ENCODE results near the gene HMGXB3. TPM values are rescaled to one million over a fixed set of nuclear protein-coding genes. Genes with fewer than 3 reads are reported as not detected.

Gene HMGXB3
- total RNA-seq, 1 experiment from 2014 or later: 26.9 TPM

DNA sequence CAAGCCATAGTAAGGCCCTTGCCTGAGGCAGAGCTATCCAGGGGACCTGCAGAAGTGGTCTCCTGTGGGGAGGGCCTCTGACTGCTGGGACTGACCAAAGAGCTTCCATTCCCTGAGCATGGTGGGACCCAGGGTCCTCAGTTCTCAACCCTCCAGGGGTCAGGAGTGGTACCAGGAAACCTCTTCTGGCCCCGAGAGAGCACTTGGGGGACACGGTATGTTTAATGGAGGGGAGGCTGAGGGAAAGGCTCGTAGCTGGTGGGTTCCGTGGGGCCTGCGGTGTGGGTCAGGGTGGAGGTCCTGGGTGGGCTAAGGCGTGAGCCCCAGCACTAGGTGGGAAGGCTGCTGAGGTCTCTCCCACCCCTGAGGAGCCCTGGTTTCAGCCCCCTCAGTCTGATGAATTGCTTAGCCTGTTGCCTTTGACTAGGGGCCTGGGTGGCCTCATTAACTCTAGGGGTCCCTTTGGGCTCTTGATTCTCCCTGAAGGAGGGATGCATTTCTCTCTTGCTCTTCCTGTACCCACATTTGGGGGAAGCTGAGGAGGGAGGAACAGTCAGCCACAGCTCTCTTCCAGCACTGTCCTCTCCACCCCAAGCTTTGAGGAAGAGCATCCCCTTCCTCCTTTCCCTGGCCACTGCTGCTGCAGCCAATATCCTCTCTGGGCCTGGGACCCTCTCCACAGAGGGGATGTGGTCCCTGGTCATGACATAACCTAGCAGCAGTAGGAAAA, 51.9 kb downstream of the HMGXB3 start:
- H3K4me1 Mint-ChIP-seq: peaks cover 6 to 9% of the 10 kb centered on the region in 2 experiments
- Histone ChIP-seq H3K79me1 (ENCODE audit: insufficient read depth, low read depth, low read length, poor library complexity, severe bottlenecking) (no peaks in the 10 kb centered on the region), H3K4me1 (ENCODE audit: insufficient read depth, low read length) (no peaks in the 10 kb centered on the region; the same call in 1 of the 2 replicates), H3K14ac (ENCODE audit: insufficient read depth, low read length) (no peak overlapping the region), H4K20me1 (ENCODE audit: control insufficient read depth, insufficient read depth, insufficient read length) (no peaks in the 10 kb centered on the region), H3K27ac (ENCODE audit: insufficient read length, low read depth, low read length) (no peak overlapping the region), H3K27me3 (ENCODE audit: insufficient read depth, low read length) (no peaks in the 10 kb centered on the region), H2AK5ac (ENCODE audit: insufficient read length, low read length) (no peak overlapping the region), H4K8ac (replicated peaks; ENCODE audit: insufficient read length, low read depth, low read length) (no peak overlapping the region), H3K9ac (ENCODE audit: extremely low read depth, insufficient read length, low read length) (no peak overlapping the region), H2AFZ (ENCODE audit: low read length) (no peak overlapping the region), H3K18ac (ENCODE audit: insufficient read length, low read depth, low read length) (no peak overlapping the region), H3K56ac (ENCODE audit: insufficient read length, low read depth, low read length) (no peak overlapping the region), H3K9me3 (ENCODE audit: control insufficient read depth, low read depth, low read length) (no peaks in the 10 kb centered on the region), H3K79me2 (ENCODE audit: insufficient read depth, low read length) (no peaks in the 10 kb centered on the region), H4K5ac (ENCODE audit: insufficient read length, low read depth, low read length) (no peak overlapping the region), H3K23ac (ENCODE audit: insufficient read length, low read depth, low read length) (no peak overlapping the region), H2BK12ac (ENCODE audit: insufficient read length, low read depth, low read length) (no peak overlapping the region), H3K23me2 (ENCODE audit: insufficient read length, low read depth, low read length, poor library complexity, severe bottlenecking) (no peaks in the 10 kb centered on the region), H2BK5ac (ENCODE audit: insufficient read length, low read length) (no peak overlapping the region), H3T11ph (ENCODE audit: low read length) (no peak overlapping the region), H4K91ac (ENCODE audit: insufficient read length, low read depth, low read length) (no peak overlapping the region), H2BK120ac (ENCODE audit: low read depth, low read length, poor library complexity, severe bottlenecking) (no peak overlapping the region), H3K4ac (ENCODE audit: low read depth, low read length) (no peak overlapping the region), H2BK20ac (ENCODE audit: low read depth, low read length, poor library complexity, severe bottlenecking) (no peak overlapping the region), H3K4me2 (ENCODE audit: insufficient read depth, insufficient read length, low read length) (no peak overlapping the region), H2BK15ac (ENCODE audit: low read depth, low read length) (no peak overlapping the region)
- H3K27me3 Mint-ChIP-seq (ENCODE audit: low read depth): peaks cover 4% of the 10 kb centered on the region
- TF ChIP-seq, protein P1, sequence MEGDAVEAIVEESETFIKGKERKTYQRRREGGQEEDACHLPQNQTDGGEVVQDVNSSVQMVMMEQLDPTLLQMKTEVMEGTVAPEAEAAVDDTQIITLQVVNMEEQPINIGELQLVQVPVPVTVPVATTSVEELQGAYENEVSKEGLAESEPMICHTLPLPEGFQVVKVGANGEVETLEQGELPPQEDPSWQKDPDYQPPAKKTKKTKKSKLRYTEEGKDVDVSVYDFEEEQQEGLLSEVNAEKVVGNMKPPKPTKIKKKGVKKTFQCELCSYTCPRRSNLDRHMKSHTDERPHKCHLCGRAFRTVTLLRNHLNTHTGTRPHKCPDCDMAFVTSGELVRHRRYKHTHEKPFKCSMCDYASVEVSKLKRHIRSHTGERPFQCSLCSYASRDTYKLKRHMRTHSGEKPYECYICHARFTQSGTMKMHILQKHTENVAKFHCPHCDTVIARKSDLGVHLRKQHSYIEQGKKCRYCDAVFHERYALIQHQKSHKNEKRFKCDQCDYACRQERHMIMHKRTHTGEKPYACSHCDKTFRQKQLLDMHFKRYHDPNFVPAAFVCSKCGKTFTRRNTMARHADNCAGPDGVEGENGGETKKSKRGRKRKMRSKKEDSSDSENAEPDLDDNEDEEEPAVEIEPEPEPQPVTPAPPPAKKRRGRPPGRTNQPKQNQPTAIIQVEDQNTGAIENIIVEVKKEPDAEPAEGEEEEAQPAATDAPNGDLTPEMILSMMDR (conservative IDR thresholded peaks at IDR 0.05): no peak
- no CpG with 5 or more reads among the region's 6 CpGs for WGBS (ENCODE audit: extremely low coverage, insufficient read length, low lambda C conversion rate)
- H3K4me3 Mint-ChIP-seq: no peak overlapping the region
- no peaks in the 10 kb centered on the region for H3K9me3 Mint-ChIP-seq
- no peak for DNase-seq
- peaks cover 29 to 75% (median 63%) of the 10 kb centered on the region in 3 experiments; a peak in 6 of 7 replicates for H3K36me3 Mint-ChIP-seq (ENCODE audit: insufficient read depth in 1 of 3, low read depth in 3 of 3)
- no peak overlapping the region; a peak in 1 of 7 replicates for H3K27ac Mint-ChIP-seq

Data from H9 (cell line).